ENCODE results near the gene CDC20B. TPM values are rescaled to one million over a fixed set of nuclear protein-coding genes. Genes with fewer than 3 reads are reported as not detected.
"Not testable (repeated sequence)": the region's sequence is repeated elsewhere in the genome, so short reads cannot be mapped to it uniquely, and the experiment has no call there.

CDC20B gene
- total RNA-seq, 1 donor from 2014 or later = not detected

GRCh38 chr5:55110217-55110616 lies 62.8 kb downstream of the CDC20B start:
- intact Hi-C loops (cut with DNase I) = no loop called here
- DNase-seq (ENCODE audit: low spot score) = no peak

GRCh38 chr5:55108661-55109060 lies 64.3 kb downstream of the CDC20B start:
- DNase-seq (ENCODE audit: low spot score) = no peak
- intact Hi-C loops (cut with DNase I) = no loop called here

- DNase-seq (ENCODE audit: low spot score); intact Hi-C loops (cut with DNase I): not testable (repeated sequence)
These were observed 67.0 kb downstream of the CDC20B start for GRCh38 chr5:55105976-55106375.

- intact Hi-C loops (cut with DNase I) = no loop called here
- no peak for DNase-seq (ENCODE audit: low spot score)
These were observed 67.9 kb downstream of the CDC20B start for GRCh38 chr5:55104946-55105701.

GRCh38 chr5:55104036-55104772 lies 68.8 kb downstream of the CDC20B start:
- no peak for DNase-seq (ENCODE audit: low spot score)

GRCh38 chr5:55102348-55102747 lies 70.6 kb downstream of the CDC20B start, which contains the start of gene GZMA:
Gene GZMA (plus strand): TSS chr5:55102646. CDS start chr5:55102683, 37 bp downstream.
- intact Hi-C loops (cut with DNase I) = no loop called here
- no peak for DNase-seq (ENCODE audit: low spot score)

More at GRCh38 chr5:55104036-55104772, 68.8 kb downstream of the CDC20B start:
- intact Hi-C loops (cut with DNase I) = no loop called here

GRCh38 chr5:55101556-55102276 lies 71.3 kb downstream of the CDC20B start:
- DNase-seq (ENCODE audit: low spot score) = no peak
- intact Hi-C loops (cut with DNase I) = no loop called here

GRCh38 chr5:55101148-55101547 lies 71.8 kb downstream of the CDC20B start:
- DNase-seq (ENCODE audit: low spot score); intact Hi-C loops (cut with DNase I): not testable (repeated sequence)

- intact Hi-C loops (cut with DNase I) = no loop called here
- no peak for DNase-seq (ENCODE audit: low spot score)
These were observed 76.1 kb downstream of the CDC20B start for GRCh38 chr5:55096861-55097260.

GRCh38 chr5:55096182-55096581 lies 76.8 kb downstream of the CDC20B start:
- no peak for DNase-seq (ENCODE audit: low spot score)
- intact Hi-C loops (cut with DNase I) = no loop called here

GRCh38 chr5:55091011-55091410 lies 82.0 kb downstream of the CDC20B start:
- DNase-seq (ENCODE audit: low spot score); intact Hi-C loops (cut with DNase I): not testable (repeated sequence)

GRCh38 chr5:55089301-55089700 lies 83.7 kb downstream of the CDC20B start:
- intact Hi-C loops (cut with DNase I); DNase-seq (ENCODE audit: low spot score): not testable (repeated sequence)

- intact Hi-C loops (cut with DNase I) = no loop called here
- DNase-seq (ENCODE audit: low spot score) = no peak
These were observed 91.4 kb downstream of the CDC20B start for GRCh38 chr5:55081541-55081940.

- no peak for DNase-seq (ENCODE audit: low spot score)
- intact Hi-C loops (cut with DNase I) = no loop called here
These were observed 99.8 kb downstream of the CDC20B start for GRCh38 chr5:55073211-55073610.

- no peak for DNase-seq (ENCODE audit: low spot score)
- intact Hi-C loops (cut with DNase I) = no loop called here
These were observed 100.3 kb downstream of the CDC20B start for GRCh38 chr5:55072666-55073065.

GRCh38 chr5:55071413-55071812 lies 101.6 kb downstream of the CDC20B start:
- intact Hi-C loops (cut with DNase I) = no loop called here

GRCh38 chr5:55070968-55071367 lies 102.0 kb downstream of the CDC20B start:
- intact Hi-C loops (cut with DNase I) = no loop called here
- DNase-seq (ENCODE audit: low spot score) = no peak

More at GRCh38 chr5:55071413-55071812, 101.6 kb downstream of the CDC20B start:
- DNase-seq (ENCODE audit: low spot score) = no peak

- intact Hi-C loops (cut with DNase I) = no loop called here
- DNase-seq (ENCODE audit: low spot score) = no peak
These were observed 106.7 kb downstream of the CDC20B start for GRCh38 chr5:55066277-55066676.

GRCh38 chr5:55064523-55064922 lies 108.5 kb downstream of the CDC20B start:
- no peak for DNase-seq (ENCODE audit: low spot score)
- intact Hi-C loops (cut with DNase I) = no loop called here

- intact Hi-C loops (cut with DNase I) = no loop called here
- no peak for DNase-seq (ENCODE audit: low spot score)
These were observed 109.1 kb downstream of the CDC20B start for GRCh38 chr5:55063899-55064298.
